Lower leg skin (tissue), 3 donors: Measurements from ENCODE around the gene ROR2.

Source experiments
- POLR2A ChIP-seq, 2 donors: fragments of 450-650 bp; IDR thresholded peaks; one replicate each; pipeline ENCODE4 v1.6.1; 2016 to 2017; ENCODE audit warnings: antibody characterized with exemption in 2 of 2, mild to moderate bottlenecking in 1 of 2, moderate library complexity in 1 of 2
- TF ChIP-seq, protein P1 (sequence below), 3 donors: fragments of 450-650 bp; IDR thresholded peaks; one replicate each; pipeline ENCODE4 v1.5.1; 2016; ENCODE audit warnings: antibody characterized with exemption in 3 of 3, mild to moderate bottlenecking in 3 of 3, moderate library complexity in 2 of 3

DNA sequence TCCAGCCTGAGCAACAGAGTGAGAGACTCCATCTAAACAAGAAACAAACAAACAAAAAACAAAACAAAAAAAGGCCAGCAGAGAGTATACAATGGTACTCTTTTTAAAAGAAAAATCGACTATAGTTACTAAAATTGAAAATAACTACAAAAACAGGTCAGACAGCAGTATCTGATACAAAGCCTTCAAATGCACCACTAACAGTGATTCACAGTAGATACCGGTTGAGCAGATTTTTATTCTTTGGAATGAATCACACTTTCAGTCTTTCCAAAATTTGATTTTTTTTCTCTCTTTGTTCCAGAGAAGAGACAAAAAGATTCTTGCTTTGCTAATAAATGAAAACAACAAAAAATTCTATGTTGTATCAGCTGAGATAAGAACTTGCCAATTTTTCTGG is 36.9 kb downstream of the ROR2 start:
- TF ChIP-seq, protein P1, sequence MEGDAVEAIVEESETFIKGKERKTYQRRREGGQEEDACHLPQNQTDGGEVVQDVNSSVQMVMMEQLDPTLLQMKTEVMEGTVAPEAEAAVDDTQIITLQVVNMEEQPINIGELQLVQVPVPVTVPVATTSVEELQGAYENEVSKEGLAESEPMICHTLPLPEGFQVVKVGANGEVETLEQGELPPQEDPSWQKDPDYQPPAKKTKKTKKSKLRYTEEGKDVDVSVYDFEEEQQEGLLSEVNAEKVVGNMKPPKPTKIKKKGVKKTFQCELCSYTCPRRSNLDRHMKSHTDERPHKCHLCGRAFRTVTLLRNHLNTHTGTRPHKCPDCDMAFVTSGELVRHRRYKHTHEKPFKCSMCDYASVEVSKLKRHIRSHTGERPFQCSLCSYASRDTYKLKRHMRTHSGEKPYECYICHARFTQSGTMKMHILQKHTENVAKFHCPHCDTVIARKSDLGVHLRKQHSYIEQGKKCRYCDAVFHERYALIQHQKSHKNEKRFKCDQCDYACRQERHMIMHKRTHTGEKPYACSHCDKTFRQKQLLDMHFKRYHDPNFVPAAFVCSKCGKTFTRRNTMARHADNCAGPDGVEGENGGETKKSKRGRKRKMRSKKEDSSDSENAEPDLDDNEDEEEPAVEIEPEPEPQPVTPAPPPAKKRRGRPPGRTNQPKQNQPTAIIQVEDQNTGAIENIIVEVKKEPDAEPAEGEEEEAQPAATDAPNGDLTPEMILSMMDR (IDR thresholded peaks at IDR 0.05): no peak
- no peak for TF ChIP-seq POLR2A (IDR thresholded peaks at IDR 0.05)
